CD14-positive monocyte (primary cell): ENCODE results near the gene SLC17A1. TPM values are rescaled to one million over a fixed set of nuclear protein-coding genes. Genes with fewer than 3 reads are reported as not detected.

Source experiments
- DNase-seq, 3 donors: peaks; one replicate each; pipeline ENCODE4 v3.0.0-alpha.2; 2011 to 2022
- H2AFZ ChIP-seq: 2 replicates; pipeline ENCODE4 v1.6.0; 2012; ENCODE audit warnings: mild to moderate bottlenecking, low read depth, low read length, inconsistent platforms; ENCODE audit not compliant: insufficient read depth, poor library complexity, severe bottlenecking
- H3K27ac ChIP-seq, 2 donors: 1 replicate in 1 of 2; 2 replicates in 1 of 2; pipeline ENCODE4 v1.5.1; 2012 to 2013; ENCODE audit warnings: low read length in 2 of 2, control low read depth in 1 of 2, inconsistent platforms in 1 of 2, low read depth in 1 of 2, mild to moderate bottlenecking in 1 of 2
- H3K27me3 ChIP-seq, 2 donors: one replicate each; pipeline versions ENCODE4 v1.6.0 to v1.6.1; 2011 to 2013; ENCODE audit warnings: low read length in 2 of 2; ENCODE audit not compliant: control insufficient read depth in 2 of 2, insufficient read depth in 2 of 2
- H3K36me3 ChIP-seq, 2 donors: replicated peaks in 1 of 2; 1 replicate in 1 of 2; 2 replicates in 1 of 2; pipeline versions ENCODE4 v1.5.1 to v1.6.1; 2012 to 2013; ENCODE audit warnings: low read length in 2 of 2, control low read depth in 1 of 2, inconsistent platforms in 1 of 2, mild to moderate bottlenecking in 1 of 2; ENCODE audit not compliant: insufficient read depth in 2 of 2, control insufficient read depth in 1 of 2
- H3K4me1 ChIP-seq, 2 donors: 1 replicate in 1 of 2; 2 replicates in 1 of 2; pipeline versions ENCODE4 v1.5.1 to v1.6.1; 2012 to 2013; ENCODE audit warnings: low read length in 2 of 2, control low read depth in 1 of 2, inconsistent platforms in 1 of 2, mild to moderate bottlenecking in 1 of 2, moderate library complexity in 1 of 2; ENCODE audit not compliant: insufficient read depth in 2 of 2, control insufficient read depth in 1 of 2
- H3K4me2 ChIP-seq: replicated peaks from 2 replicates; pipeline ENCODE3; 2012; ENCODE audit warnings: low read length, moderate library complexity, mild to moderate bottlenecking; ENCODE audit not compliant: poor library complexity, severe bottlenecking; ENCODE audit errors: extremely low read depth
- H3K4me3 ChIP-seq, 3 experiments: fragments of 200-600 bp in 1 of 3; sonication (generic) in 1 of 3; replicated peaks in 1 of 3; 1 replicate in 2 of 3; 2 replicates in 1 of 3; pipeline ENCODE4 v1.5.1; 2011 to 2013; ENCODE audit warnings: low read length in 3 of 3, mild to moderate bottlenecking in 3 of 3, control low read depth in 2 of 3, low read depth in 2 of 3, inconsistent platforms in 1 of 3, moderate library complexity in 1 of 3
- H3K79me2 ChIP-seq: 2 replicates; pipeline ENCODE4 v1.6.0; 2012; ENCODE audit warnings: mild to moderate bottlenecking, control low read depth, inconsistent platforms, low read length, moderate library complexity; ENCODE audit not compliant: insufficient read depth
- H3K9ac ChIP-seq: 2 replicates; pipeline ENCODE4 v1.6.0; 2017; ENCODE audit warnings: low read length, mild to moderate bottlenecking; ENCODE audit not compliant: insufficient read depth, poor library complexity, severe bottlenecking
- H3K9me3 ChIP-seq, 2 donors: replicated peaks in 1 of 2; 1 replicate in 1 of 2; 2 replicates in 1 of 2; pipeline versions ENCODE4 v1.5.1 to v1.6.1; 2012 to 2013; ENCODE audit warnings: low read length in 2 of 2, control low read depth in 1 of 2; ENCODE audit not compliant: control insufficient read depth in 1 of 2, insufficient read depth in 1 of 2
- H4K20me1 ChIP-seq: 2 replicates; pipeline ENCODE4 v1.6.0; 2012; ENCODE audit warnings: mild to moderate bottlenecking, low read length, control low read depth, moderate library complexity; ENCODE audit not compliant: insufficient read depth
- H3K27ac Mint-ChIP-seq, 7 donors: one replicate each; pipeline ENCODE4 v1.8.0; 2020; ENCODE audit warnings: mild to moderate bottlenecking in 7 of 7, mixed read lengths in 7 of 7, moderate library complexity in 6 of 7, inconsistent platforms in 2 of 7
- H3K27me3 Mint-ChIP-seq, 3 donors: one replicate each; pipeline ENCODE4 v1.8.0; 2021 to 2022; ENCODE audit warnings: low read depth in 3 of 3, mild to moderate bottlenecking in 3 of 3, mixed read lengths in 3 of 3, moderate library complexity in 3 of 3, inconsistent platforms in 1 of 3
- H3K36me3 Mint-ChIP-seq, 2 donors: one replicate each; pipeline ENCODE4 v1.8.0; 2020; ENCODE audit warnings: mixed read lengths in 2 of 2, inconsistent platforms in 1 of 2, mild to moderate bottlenecking in 1 of 2
- H3K4me1 Mint-ChIP-seq: one replicate; pipeline ENCODE4 v1.8.0; 2020; ENCODE audit warnings: mild to moderate bottlenecking, mixed read lengths
- H3K4me3 Mint-ChIP-seq, 2 donors: one replicate each; pipeline ENCODE4 v1.8.0; 2020; ENCODE audit warnings: mild to moderate bottlenecking in 2 of 2, mixed read lengths in 2 of 2, moderate library complexity in 1 of 2
- H3K9me3 Mint-ChIP-seq, 7 donors: one replicate each; pipeline ENCODE4 v1.8.0; 2020 to 2022; ENCODE audit warnings: mixed read lengths in 7 of 7, mild to moderate bottlenecking in 6 of 7, moderate library complexity in 6 of 7, inconsistent platforms in 2 of 7
- WGBS: methylation state at CpG from one replicate; pipeline ENCODE4 v1.1.5; 2013; ENCODE audit warnings: missing lambda C conversion rate; ENCODE audit not compliant: insufficient coverage; 5-methylcytosine and 5-hydroxymethylcytosine counted together
- intact Hi-C, 2 donors: fragments of 100-400 bp; cut with micrococcal nuclease; formaldehyde crosslinking; loops; one replicate each; pipeline versions ENCODE4 v1.15.0 to v1.15.1; 2023
- polyA plus RNA-seq, 3 donors: library from polyadenylated mRNA; depleted of rRNA in 1 of 3; unstranded in 2 of 3; stranded (reverse) in 1 of 3; fragments of 300-500 nt in 2 of 3; fragments of >200 nt in 1 of 3; fragmentation: Illumina TruSeq in 2 of 3; gene quantifications; 1 replicate in 2 of 3; 2 replicates in 1 of 3; pipeline ENCODE4 v1.2.3, GENCODE V29; 2012 to 2021
- TF ChIP-seq, protein P1 (sequence below): fragments of 200-600 bp; IDR thresholded peaks from one replicate; pipeline ENCODE4 v1.8.0; 2022; ENCODE audit warnings: antibody characterized with exemption, mild to moderate bottlenecking

Gene SLC17A1
- polyA plus RNA-seq, 3 donors: not detected

DNA sequence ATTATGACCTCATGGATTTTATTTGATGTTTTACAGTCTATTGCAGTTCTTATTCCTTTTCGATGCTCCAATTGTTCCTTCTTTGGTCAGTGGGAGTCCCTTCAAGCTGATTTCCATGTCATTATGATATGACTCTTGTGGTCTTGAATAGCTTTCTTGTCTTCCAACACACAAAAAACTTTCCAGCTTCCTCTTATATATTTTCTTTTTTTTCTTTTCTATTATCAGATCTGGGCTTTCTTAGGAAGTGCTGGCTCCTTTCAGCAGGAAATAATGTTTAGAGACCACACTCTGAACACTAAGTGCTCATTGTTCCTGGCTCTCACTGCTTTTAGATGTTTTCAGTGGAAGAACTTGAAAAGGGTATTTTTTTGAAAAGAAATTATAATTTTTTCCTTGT is 3.1 kb upstream of the SLC17A1 start:
- Mint-ChIP-seq H3K4me1 (no peaks in the 10 kb centered on the region), H3K27me3 (no peaks in the 10 kb centered on the region), H3K36me3 (no peaks in the 10 kb centered on the region), H3K27ac (no peak overlapping the region), H3K4me3 (no peak overlapping the region), H3K9me3 (peaks cover 0 to 3% (median 0%) of the 10 kb centered on the region in 7 donors)
- no peak overlapping the region for H3K27ac ChIP-seq
- no peak for DNase-seq
- H3K4me2 ChIP-seq: no peak overlapping the region
- intact Hi-C loops: no loop called here
- no peaks in the 10 kb centered on the region for H3K4me1 ChIP-seq
- H3K9ac ChIP-seq: no peak overlapping the region
- no CpG with 5 or more reads among the region's 1 CpG for WGBS
- no peak overlapping the region for H3K4me3 ChIP-seq
- H3K9me3 ChIP-seq: no peaks in the 10 kb centered on the region
- H3K27me3 ChIP-seq: no peaks in the 10 kb centered on the region
- H3K79me2 ChIP-seq: no peaks in the 10 kb centered on the region
- H4K20me1 ChIP-seq: no peaks in the 10 kb centered on the region
- no peak overlapping the region for H2AFZ ChIP-seq
- TF ChIP-seq, protein P1, sequence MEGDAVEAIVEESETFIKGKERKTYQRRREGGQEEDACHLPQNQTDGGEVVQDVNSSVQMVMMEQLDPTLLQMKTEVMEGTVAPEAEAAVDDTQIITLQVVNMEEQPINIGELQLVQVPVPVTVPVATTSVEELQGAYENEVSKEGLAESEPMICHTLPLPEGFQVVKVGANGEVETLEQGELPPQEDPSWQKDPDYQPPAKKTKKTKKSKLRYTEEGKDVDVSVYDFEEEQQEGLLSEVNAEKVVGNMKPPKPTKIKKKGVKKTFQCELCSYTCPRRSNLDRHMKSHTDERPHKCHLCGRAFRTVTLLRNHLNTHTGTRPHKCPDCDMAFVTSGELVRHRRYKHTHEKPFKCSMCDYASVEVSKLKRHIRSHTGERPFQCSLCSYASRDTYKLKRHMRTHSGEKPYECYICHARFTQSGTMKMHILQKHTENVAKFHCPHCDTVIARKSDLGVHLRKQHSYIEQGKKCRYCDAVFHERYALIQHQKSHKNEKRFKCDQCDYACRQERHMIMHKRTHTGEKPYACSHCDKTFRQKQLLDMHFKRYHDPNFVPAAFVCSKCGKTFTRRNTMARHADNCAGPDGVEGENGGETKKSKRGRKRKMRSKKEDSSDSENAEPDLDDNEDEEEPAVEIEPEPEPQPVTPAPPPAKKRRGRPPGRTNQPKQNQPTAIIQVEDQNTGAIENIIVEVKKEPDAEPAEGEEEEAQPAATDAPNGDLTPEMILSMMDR: no peak
- H3K36me3 ChIP-seq: no peaks in the 10 kb centered on the region

DNA sequence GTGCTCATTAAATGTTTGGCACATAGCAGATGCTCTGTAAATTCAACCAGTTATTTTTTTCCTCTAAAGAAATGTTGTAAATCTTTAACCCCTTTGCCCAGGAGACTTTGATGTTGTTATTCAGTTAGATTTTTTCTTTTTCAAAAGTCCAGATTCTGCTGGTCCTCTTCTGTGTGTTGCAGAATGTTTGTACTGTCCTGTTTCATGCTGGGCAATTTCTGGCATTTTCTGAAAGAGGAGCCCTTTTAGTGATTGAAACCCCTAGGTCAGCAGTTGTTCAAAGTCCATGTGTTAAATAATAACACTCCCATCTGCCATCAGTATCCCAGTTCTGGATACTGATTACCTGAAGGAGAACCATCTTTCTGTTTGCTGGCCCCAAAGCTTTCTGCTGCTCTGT is 1.3 kb upstream of the SLC17A1 start:
- no peak overlapping the region for H3K27ac ChIP-seq
- no peaks in the 10 kb centered on the region for H3K36me3 Mint-ChIP-seq
- DNase-seq: no peak

More for the DNA sequence above, 1.3 kb upstream of the SLC17A1 start:
- Histone ChIP-seq H3K4me1 (no peaks in the 10 kb centered on the region), H3K79me2 (no peaks in the 10 kb centered on the region), H4K20me1 (no peaks in the 10 kb centered on the region), H3K9me3 (no peaks in the 10 kb centered on the region), H3K9ac (no peak overlapping the region), H2AFZ (no peak overlapping the region), H3K36me3 (no peaks in the 10 kb centered on the region), H3K4me2 (no peak overlapping the region), H3K27me3 (no peaks in the 10 kb centered on the region), H3K4me3 (no peak overlapping the region)
- Mint-ChIP-seq H3K4me3 (no peak overlapping the region), H3K9me3 (no peaks in the 10 kb centered on the region), H3K27me3 (no peaks in the 10 kb centered on the region), H3K27ac (no peak overlapping the region), H3K4me1 (no peaks in the 10 kb centered on the region)
- intact Hi-C loops: no loop called here
- TF ChIP-seq, protein P1: no peak
